ENCODE results near the gene ADAMTS14.

The ADAMTS14 gene

GRCh38 chr10:70673043-70673928 is 980 bp downstream of the ADAMTS14 start:
- H3K79me2 ChIP-seq (ENCODE audit: control insufficient read depth, low read length): no peaks in the 10 kb centered on the region
- H3K27me3 ChIP-seq (ENCODE audit: control insufficient read depth, low read length): no peaks in the 10 kb centered on the region
- H3K4me3 ChIP-seq (ENCODE audit: low read length): no peak overlapping the region
- no peaks in the 10 kb centered on the region for H3K9me3 ChIP-seq (ENCODE audit: control insufficient read depth, insufficient read depth, low read length)
- TF ChIP-seq EZH2phosphoT487 (IDR thresholded peaks at IDR 0.05; ENCODE audit: borderline replicate concordance, low read length): no peak
- TF ChIP-seq CTCF (IDR thresholded peaks at IDR 0.05; ENCODE audit: low read depth, low read length, poor library complexity, severe bottlenecking): no peak
- no peak overlapping the region for H3K4me2 ChIP-seq (ENCODE audit: low read length)
- no peaks in the 10 kb centered on the region for H3K36me3 ChIP-seq (ENCODE audit: control insufficient read depth, low read length)
- H3K27ac ChIP-seq (ENCODE audit: low read depth, low read length): no peak overlapping the region
- H3K4me1 ChIP-seq (ENCODE audit: control insufficient read depth, low read length): no peaks in the 10 kb centered on the region
- no peaks in the 10 kb centered on the region for H4K20me1 ChIP-seq (ENCODE audit: control insufficient read depth, insufficient read depth, low read depth, low read length)
- H3F3A ChIP-seq (ENCODE audit: control insufficient read depth, insufficient read depth): no peaks in the 10 kb centered on the region
- no peaks in the 10 kb centered on the region for H3K9me2 ChIP-seq (replicated peaks; ENCODE audit: control insufficient read depth, low read length)

GRCh38 chr10:70673929-70674559 is 1.7 kb downstream of the ADAMTS14 start:
- H3F3A ChIP-seq (ENCODE audit: control insufficient read depth, insufficient read depth): no peaks in the 10 kb centered on the region
- H3K79me2 ChIP-seq (ENCODE audit: control insufficient read depth, low read length): no peaks in the 10 kb centered on the region
- no peaks in the 10 kb centered on the region for H3K9me3 ChIP-seq (ENCODE audit: control insufficient read depth, insufficient read depth, low read length)
- no peaks in the 10 kb centered on the region for H3K4me1 ChIP-seq (ENCODE audit: control insufficient read depth, low read length)
- no peaks in the 10 kb centered on the region for H4K20me1 ChIP-seq (ENCODE audit: control insufficient read depth, insufficient read depth, low read depth, low read length)
- no peaks in the 10 kb centered on the region for H3K27me3 ChIP-seq (ENCODE audit: control insufficient read depth, low read length)
- H3K4me2 ChIP-seq (ENCODE audit: low read length): no peak overlapping the region
- no peaks in the 10 kb centered on the region for H3K36me3 ChIP-seq (ENCODE audit: control insufficient read depth, low read length)
- H3K9me2 ChIP-seq (replicated peaks; ENCODE audit: control insufficient read depth, low read length): no peaks in the 10 kb centered on the region
- TF ChIP-seq CTCF (IDR thresholded peaks at IDR 0.05; ENCODE audit: low read depth, low read length, poor library complexity, severe bottlenecking) (no peak), EZH2phosphoT487 (IDR thresholded peaks at IDR 0.05; ENCODE audit: borderline replicate concordance, low read length) (no peak)
- no peak overlapping the region for H3K4me3 ChIP-seq (ENCODE audit: low read length)
- H3K27ac ChIP-seq (ENCODE audit: low read depth, low read length): no peak overlapping the region

- no peaks in the 10 kb centered on the region for H3K4me1 ChIP-seq (ENCODE audit: control insufficient read depth, low read length)
- no peak overlapping the region for H3K4me3 ChIP-seq (ENCODE audit: low read length)
- H3K9me3 ChIP-seq (ENCODE audit: control insufficient read depth, insufficient read depth, low read length): no peaks in the 10 kb centered on the region
- no peaks in the 10 kb centered on the region for H3F3A ChIP-seq (ENCODE audit: control insufficient read depth, insufficient read depth)
- H3K4me2 ChIP-seq (ENCODE audit: low read length): no peak overlapping the region
- H3K79me2 ChIP-seq (ENCODE audit: control insufficient read depth, low read length): no peaks in the 10 kb centered on the region
- no peak overlapping the region for H3K27ac ChIP-seq (ENCODE audit: low read depth, low read length)
- H3K27me3 ChIP-seq (ENCODE audit: control insufficient read depth, low read length): no peaks in the 10 kb centered on the region
- H3K9me2 ChIP-seq (replicated peaks; ENCODE audit: control insufficient read depth, low read length): no peaks in the 10 kb centered on the region
- no peak for TF ChIP-seq CTCF (IDR thresholded peaks at IDR 0.05; ENCODE audit: low read depth, low read length, poor library complexity, severe bottlenecking)
- H4K20me1 ChIP-seq (ENCODE audit: control insufficient read depth, insufficient read depth, low read depth, low read length): no peaks in the 10 kb centered on the region
- H3K36me3 ChIP-seq (ENCODE audit: control insufficient read depth, low read length): no peaks in the 10 kb centered on the region
Observed at GRCh38 chr10:70674560-70675495, 2.5 kb downstream of the ADAMTS14 start.

Measured in DOHH2 (cell line).